ENCODE data around the gene CDYL.

The CDYL gene

DNA sequence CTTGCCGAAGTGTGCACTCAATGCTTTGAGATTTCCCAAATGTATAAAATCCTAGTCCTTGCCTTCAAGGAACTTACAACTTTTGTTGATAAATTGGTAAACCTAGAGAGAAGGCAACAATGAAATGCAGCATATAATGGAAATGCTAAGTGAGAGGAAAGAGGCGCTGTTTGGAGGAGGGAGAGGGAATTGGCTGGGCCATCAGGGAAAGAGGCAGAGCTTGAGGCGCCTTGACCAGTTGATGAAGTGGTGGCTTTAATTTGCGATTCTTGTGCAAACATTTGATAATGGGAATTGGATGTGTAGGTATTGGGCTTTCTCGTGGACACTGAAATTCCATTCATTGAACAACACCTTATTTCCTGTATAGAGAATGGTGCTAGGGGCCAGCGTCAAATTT lies 1.9 kb upstream of the CDYL start:
- TF ChIP-seq, protein P1, sequence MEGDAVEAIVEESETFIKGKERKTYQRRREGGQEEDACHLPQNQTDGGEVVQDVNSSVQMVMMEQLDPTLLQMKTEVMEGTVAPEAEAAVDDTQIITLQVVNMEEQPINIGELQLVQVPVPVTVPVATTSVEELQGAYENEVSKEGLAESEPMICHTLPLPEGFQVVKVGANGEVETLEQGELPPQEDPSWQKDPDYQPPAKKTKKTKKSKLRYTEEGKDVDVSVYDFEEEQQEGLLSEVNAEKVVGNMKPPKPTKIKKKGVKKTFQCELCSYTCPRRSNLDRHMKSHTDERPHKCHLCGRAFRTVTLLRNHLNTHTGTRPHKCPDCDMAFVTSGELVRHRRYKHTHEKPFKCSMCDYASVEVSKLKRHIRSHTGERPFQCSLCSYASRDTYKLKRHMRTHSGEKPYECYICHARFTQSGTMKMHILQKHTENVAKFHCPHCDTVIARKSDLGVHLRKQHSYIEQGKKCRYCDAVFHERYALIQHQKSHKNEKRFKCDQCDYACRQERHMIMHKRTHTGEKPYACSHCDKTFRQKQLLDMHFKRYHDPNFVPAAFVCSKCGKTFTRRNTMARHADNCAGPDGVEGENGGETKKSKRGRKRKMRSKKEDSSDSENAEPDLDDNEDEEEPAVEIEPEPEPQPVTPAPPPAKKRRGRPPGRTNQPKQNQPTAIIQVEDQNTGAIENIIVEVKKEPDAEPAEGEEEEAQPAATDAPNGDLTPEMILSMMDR (IDR thresholded peaks at IDR 0.05): no peak

DNA sequence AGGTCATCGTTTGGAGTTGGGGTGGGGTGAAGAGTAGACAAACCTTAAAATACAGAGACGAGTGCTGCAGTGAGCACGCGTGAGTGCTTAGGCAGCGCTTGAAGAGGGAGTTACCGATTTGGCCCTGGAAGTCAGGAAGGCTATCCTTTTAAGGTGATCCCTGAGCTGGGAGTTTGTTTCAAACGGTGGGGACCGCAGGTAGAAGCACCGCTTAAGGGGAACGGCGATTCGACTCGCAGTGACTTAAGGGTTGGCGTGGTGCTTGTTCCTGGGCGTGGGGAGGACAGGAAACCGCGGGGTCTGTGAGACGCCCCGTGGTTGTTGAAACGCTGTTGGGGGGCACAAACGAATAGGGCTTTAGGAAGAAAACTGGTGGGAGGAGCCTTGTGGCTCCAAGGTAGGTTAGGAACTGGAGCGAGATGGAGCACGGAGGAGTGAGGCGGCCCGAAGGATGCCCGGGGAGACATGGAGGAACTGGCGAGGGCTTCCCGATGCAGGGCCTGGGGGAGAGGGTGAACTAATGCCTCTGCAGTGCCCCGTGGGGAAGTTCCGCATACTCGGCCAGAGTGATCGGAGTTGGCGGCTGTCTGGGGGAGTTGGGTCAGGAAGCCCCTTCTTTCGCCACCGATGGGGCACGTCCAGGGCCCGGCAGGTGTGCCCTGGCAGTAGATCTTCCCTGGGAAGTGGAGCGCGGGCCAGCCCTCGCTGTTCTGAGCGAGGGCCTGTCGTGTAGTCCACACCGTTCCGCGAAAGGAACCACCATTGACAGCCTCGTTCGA lies 1.3 kb upstream of the CDYL start:
- TF ChIP-seq, protein P1 (IDR thresholded peaks at IDR 0.05): no peak

GRCh38 chr6:4775494-4776130 lies 592 bp upstream of the CDYL start:
- TF ChIP-seq, protein P1 (IDR thresholded peaks at IDR 0.05): no peak

DNA sequence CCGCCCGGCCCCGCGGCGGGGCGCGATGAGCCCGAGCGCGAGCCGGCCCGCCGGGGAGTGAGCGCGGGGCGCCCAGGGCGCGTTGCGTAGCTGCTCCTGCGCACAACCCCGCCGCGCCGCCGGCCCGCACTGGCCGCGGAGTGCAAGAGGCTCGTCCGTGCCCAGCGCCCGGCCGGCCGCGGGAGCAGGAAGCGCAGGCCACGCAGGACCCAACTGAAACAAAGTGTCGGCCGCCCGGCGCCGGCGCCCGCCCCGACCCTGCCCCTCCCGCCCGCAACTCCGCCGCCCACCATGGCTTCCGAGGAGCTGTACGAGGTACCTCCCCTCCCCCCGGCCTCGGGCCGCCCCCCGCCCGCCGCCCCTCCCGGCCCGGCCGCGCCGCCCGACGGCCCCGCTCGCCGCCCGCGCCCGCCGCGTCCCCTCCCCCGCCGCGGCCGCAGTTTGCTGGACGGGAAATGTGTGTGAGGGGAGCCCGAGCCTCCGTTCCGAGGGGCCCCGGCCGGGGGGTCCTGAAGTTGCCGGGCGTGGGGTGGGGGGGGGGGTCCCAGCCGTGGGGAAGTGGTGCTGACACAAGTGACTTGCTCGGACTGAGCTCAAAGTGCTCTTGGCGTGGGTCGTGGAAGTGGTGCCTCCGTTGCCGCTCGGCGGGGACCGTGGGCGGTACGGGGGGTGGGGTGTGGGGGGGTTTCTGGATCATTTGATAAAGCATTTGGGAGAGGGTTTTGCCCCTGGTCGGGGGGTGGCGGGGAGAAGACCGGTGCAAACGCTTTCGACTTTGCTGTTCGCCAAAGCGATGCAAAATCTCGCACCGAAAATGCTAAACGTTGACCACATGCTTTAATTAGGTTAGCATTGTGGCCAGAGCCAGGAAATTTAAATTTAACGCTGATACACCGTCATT lies 539 bp downstream of the CDYL start:
- TF ChIP-seq, protein P1 (IDR thresholded peaks at IDR 0.05): no peak

GRCh38 chr6:4777394-4777935 lies 1.3 kb downstream of the CDYL start:
- TF ChIP-seq, protein P1 (IDR thresholded peaks at IDR 0.05): no peak

GRCh38 chr6:4778086-4778485 lies 1.9 kb downstream of the CDYL start:
- TF ChIP-seq, protein P1 (IDR thresholded peaks at IDR 0.05): no peak

DNA sequence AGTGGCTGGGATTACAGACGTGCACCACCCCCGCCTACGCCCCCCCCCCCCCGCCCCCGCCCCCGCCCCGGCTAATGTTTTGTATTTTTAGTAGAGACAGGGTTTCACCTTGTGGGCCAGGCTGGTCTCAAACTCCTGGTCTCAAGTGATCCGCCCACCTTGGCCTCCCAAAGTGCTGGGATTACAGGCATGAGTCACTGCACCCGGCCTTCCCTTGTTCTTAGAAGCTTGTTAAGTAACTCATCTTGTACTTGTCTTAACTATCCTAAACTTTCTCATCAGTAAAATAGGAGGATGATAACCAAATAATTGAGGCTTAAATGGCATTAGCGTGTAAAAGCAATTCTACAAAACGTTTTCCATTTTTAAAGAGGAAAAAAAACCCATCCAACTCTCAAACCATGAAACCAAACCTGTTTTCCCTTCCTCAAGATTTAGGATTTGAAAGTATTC lies 4.2 kb downstream of the CDYL start:
- TF ChIP-seq, protein P1 (IDR thresholded peaks at IDR 0.05): no peak

Measured in LNCAP (cell line).